NT2/D1 (cell line): ENCODE results near the gene TRIM32.

Experiments
- DNase-seq: peaks from one replicate; pipeline ENCODE4 v3.0.0-alpha.2; 2011; ENCODE audit warnings: low read depth, low spot score
- H3K27me3 ChIP-seq: 2 replicates; pipeline ENCODE4 v1.6.0; 2011; ENCODE audit warnings: mild to moderate bottlenecking; ENCODE audit not compliant: insufficient read length, insufficient read depth
- H3K36me3 ChIP-seq: 2 replicates; pipeline ENCODE4 v1.6.1; 2011; ENCODE audit warnings: mild to moderate bottlenecking, low read length, mixed read lengths; ENCODE audit not compliant: insufficient read depth, insufficient read length
- H3K4me1 ChIP-seq: 2 replicates; pipeline ENCODE4 v1.5.1; 2011; ENCODE audit not compliant: insufficient read depth, insufficient read length
- H3K4me3 ChIP-seq: 2 replicates; pipeline ENCODE4 v1.5.1; 2011; ENCODE audit warnings: low read depth; ENCODE audit not compliant: insufficient read length
- H3K9ac ChIP-seq: 2 replicates; pipeline ENCODE4 v1.6.0; 2011; ENCODE audit warnings: low read depth; ENCODE audit not compliant: insufficient read length
- H3K9me3 ChIP-seq: 2 replicates; pipeline ENCODE4 v1.5.1; 2011; ENCODE audit warnings: mild to moderate bottlenecking, low read length; ENCODE audit not compliant: insufficient read depth
- SUZ12 ChIP-seq: IDR thresholded peaks from 2 replicates; pipeline ENCODE4 v1.6.1; 2011; ENCODE audit not compliant: insufficient read length, insufficient read depth; ENCODE audit errors: extremely low read depth
- YY1 ChIP-seq: IDR thresholded peaks from 2 replicates; pipeline ENCODE4 v1.6.1; 2011; ENCODE audit not compliant: insufficient read length, insufficient read depth
- ZNF274 ChIP-seq: IDR thresholded peaks from 2 replicates; pipeline ENCODE4 v1.6.1; 2011; ENCODE audit warnings: mild to moderate bottlenecking, low read depth, low read length

TRIM32 gene

GRCh38 chr9:116663581-116663980 is 23.5 kb upstream of the TRIM32 start:
- H3K9ac ChIP-seq: no peak overlapping the region
- no peaks in the 10 kb centered on the region for H3K4me1 ChIP-seq
- DNase-seq: no peak
- no peaks in the 10 kb centered on the region for H3K9me3 ChIP-seq
- H3K27me3 ChIP-seq: no peaks in the 10 kb centered on the region
- TF ChIP-seq ZNF274: no peak
- TF ChIP-seq YY1: no peak
- no peak for TF ChIP-seq SUZ12
- no peak overlapping the region for H3K4me3 ChIP-seq
- no peaks in the 10 kb centered on the region for H3K36me3 ChIP-seq

GRCh38 chr9:116668970-116669695 is 18.0 kb upstream of the TRIM32 start:
- Histone ChIP-seq H3K27me3 (no peaks in the 10 kb centered on the region), H3K4me3 (no peak overlapping the region), H3K9ac (no peak overlapping the region), H3K4me1 (no peaks in the 10 kb centered on the region), H3K36me3 (no peaks in the 10 kb centered on the region), H3K9me3 (peaks cover 35% of the 10 kb centered on the region)
- TF ChIP-seq YY1: no peak
- no peak for TF ChIP-seq ZNF274
- no peak for TF ChIP-seq SUZ12
- DNase-seq: no peak

- Histone ChIP-seq H3K9me3 (peaks cover 59% of the 10 kb centered on the region), H3K27me3 (no peaks in the 10 kb centered on the region), H3K9ac (no peak overlapping the region), H3K36me3 (no peaks in the 10 kb centered on the region), H3K4me1 (no peaks in the 10 kb centered on the region), H3K4me3 (no peak overlapping the region)
- no peak for DNase-seq
- TF ChIP-seq YY1: no peak
- no peak for TF ChIP-seq SUZ12
- TF ChIP-seq ZNF274: no peak
Measured at GRCh38 chr9:116671605-116672004, 15.5 kb upstream of the TRIM32 start.

GRCh38 chr9:116673375-116673774 is 13.7 kb upstream of the TRIM32 start:
- Histone ChIP-seq H3K9ac (no peak overlapping the region), H3K4me1 (no peaks in the 10 kb centered on the region), H3K9me3 (peaks cover 71% of the 10 kb centered on the region), H3K27me3 (no peaks in the 10 kb centered on the region), H3K4me3 (no peak overlapping the region), H3K36me3 (no peaks in the 10 kb centered on the region)
- DNase-seq: no peak
- TF ChIP-seq SUZ12 (no peak), ZNF274 (no peak), YY1 (no peak)

GRCh38 chr9:116674210-116674980 is 12.7 kb upstream of the TRIM32 start:
- no peak overlapping the region for H3K9ac ChIP-seq
- peaks cover 71% of the 10 kb centered on the region for H3K9me3 ChIP-seq
- TF ChIP-seq SUZ12: no peak
- TF ChIP-seq YY1: no peak
- no peak for TF ChIP-seq ZNF274
- no peak overlapping the region for H3K4me3 ChIP-seq
- H3K27me3 ChIP-seq: no peaks in the 10 kb centered on the region
- no peak for DNase-seq
- no peaks in the 10 kb centered on the region for H3K4me1 ChIP-seq
- H3K36me3 ChIP-seq: no peaks in the 10 kb centered on the region

GRCh38 chr9:116683535-116683934 is 3.6 kb upstream of the TRIM32 start:
- Histone ChIP-seq H3K4me3 (no peak overlapping the region), H3K4me1 (peaks cover 3% of the 10 kb centered on the region), H3K9ac (no peak overlapping the region), H3K27me3 (no peaks in the 10 kb centered on the region), H3K36me3 (no peaks in the 10 kb centered on the region), H3K9me3 (peaks cover 11% of the 10 kb centered on the region)
- DNase-seq: no peak
- no peak for TF ChIP-seq SUZ12
- TF ChIP-seq YY1: no peak
- no peak for TF ChIP-seq ZNF274

- H3K36me3 ChIP-seq: no peaks in the 10 kb centered on the region
- H3K9ac ChIP-seq: no peak overlapping the region
- no peaks in the 10 kb centered on the region for H3K27me3 ChIP-seq
- H3K9me3 ChIP-seq: peaks cover 11% of the 10 kb centered on the region
- no peak for DNase-seq
- H3K4me1 ChIP-seq: peaks cover 3% of the 10 kb centered on the region
- TF ChIP-seq YY1 (no peak), SUZ12 (no peak), ZNF274 (no peak)
- H3K4me3 ChIP-seq: no peak overlapping the region
Measured at GRCh38 chr9:116685166-116685565, 1.9 kb upstream of the TRIM32 start.
